Measurements from ENCODE around the gene PARVA.

Gene PARVA

DNA sequence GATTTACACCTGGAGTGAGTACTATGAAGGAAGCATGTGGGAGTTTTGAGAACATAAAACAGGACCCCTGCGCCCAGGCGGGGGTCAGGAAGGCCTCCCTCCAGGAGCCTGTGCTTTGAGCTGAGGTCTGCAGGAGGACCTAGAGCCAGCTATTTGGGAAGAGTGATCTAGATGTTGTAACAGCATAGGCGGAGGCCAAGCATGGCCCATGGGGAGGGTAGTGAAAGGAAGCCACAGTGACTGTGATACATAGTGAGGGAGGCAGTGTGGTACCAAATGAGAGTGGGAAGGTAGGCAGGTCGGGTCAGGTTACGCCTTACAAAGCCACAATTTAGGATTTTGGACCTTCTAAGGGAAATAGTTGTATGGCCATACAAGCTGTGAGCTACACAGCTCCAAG, 147.5 kb downstream of the PARVA start:
- DNase-seq (ENCODE audit: low read depth in 1 of 2, low spot score in 1 of 2) = no peak

DNA sequence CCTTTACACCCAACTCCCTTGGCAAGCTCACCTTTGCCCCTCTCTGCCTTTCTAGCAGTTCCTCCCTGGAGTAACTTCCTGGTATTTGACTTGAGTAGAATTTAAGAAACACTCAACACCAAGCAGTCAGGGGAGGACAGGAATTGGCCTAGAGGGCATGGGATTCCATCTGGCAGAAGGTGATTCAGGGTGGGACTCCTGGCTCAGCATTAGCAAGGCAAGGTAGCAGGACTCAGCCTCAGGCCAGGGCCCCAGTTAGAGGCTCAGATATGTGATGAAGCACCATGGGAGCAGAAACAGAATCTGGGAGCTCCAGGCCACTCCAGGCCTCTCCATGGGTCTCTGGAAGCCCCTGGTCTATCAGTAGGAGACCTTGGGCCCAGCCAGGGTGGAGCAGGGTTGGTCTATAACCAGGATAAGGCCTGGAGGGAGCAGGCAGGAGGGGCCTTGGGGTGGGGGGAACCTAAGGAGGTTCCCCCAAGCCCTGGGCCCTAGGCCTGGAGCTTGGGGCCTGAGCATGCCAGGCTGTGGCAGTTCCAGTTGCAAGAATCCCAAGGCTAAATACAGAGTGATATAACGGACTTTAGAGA, 148.2 kb downstream of the PARVA start:
- no peak for DNase-seq (ENCODE audit: low read depth in 1 of 2, low spot score in 1 of 2)

DNA sequence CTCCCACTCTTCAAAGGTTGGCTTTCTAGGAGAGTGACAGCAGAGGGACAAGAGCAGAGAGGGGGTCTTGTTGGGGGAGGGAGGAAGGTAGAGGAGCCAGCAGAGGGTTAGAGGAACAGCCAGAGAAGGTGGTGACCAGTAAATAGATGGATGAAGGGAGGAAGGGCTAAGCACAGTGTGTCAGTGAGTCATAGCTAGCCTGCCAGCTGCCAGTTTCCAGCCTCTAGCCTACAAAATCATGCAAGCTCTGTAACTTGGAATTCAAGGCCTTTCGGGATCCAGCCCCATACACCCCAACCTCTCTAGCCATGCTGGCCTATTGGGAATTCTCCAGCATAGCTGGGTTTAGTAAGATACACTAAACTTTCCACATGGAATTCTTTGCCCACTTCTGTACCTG, 149.4 kb downstream of the PARVA start:
- DNase-seq (ENCODE audit: low read depth in 1 of 2, low spot score in 1 of 2) = no peak

DNA sequence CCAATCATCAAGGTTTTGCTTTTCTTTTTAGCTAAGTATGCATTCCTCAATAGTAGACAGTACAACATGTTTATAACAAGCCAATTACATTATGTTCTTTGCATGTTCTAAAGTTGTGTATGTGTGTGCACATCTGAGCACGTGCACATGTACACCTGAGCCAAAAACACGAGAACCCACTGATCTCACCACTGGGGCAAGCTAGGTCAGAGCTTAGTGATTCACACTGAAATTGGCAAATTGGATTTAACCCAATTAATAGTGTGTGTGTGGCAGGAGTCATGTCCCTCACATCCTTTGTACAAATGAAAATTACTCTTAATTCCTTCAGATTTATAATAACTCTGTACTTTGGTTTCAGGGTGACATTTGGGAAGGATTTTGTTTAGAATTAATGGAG, 151.1 kb downstream of the PARVA start:
- no peak for DNase-seq (ENCODE audit: low read depth in 1 of 2, low spot score in 1 of 2)

DNA sequence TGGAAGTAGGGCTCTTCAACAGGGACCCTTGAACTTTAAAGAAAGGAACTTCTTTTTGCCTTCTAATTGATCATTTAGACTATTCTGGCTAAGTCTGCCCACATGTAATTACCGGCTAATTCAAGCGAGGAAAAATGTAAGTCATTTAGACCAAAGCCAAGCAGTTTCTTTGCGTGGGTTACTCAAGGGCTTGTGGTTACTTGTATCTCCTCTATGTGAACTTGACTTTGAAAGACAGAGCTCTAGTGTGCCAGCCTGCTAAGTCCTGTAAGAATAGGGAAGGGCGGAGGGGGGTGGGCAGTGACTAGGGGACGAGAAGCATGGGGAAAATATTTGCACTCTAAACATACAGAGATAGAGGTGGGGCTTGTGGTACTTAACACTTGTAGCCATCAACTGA, 151.7 kb downstream of the PARVA start:
- DNase-seq (ENCODE audit: low read depth in 1 of 2, low spot score in 1 of 2) = no peak

DNA sequence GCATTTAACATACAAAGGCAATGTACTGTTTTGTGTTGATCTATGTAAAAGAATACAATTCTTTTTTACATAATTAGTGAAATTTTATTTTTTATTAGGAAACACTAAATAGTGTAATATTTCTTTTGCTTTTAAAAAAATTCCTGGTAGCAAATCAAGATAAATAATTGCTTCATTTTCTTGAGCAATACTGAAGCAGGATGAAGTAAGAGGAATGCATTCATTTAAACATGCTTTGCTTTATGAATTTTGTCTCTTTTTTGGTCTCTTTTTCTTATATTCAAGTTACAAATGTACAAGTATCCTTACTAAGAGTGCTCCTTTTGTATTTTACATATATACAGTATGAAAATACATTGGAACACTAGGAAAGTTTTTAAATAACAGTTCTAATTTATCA, 152.4 kb downstream of the PARVA start:
- no peak for DNase-seq (ENCODE audit: low read depth in 1 of 2, low spot score in 1 of 2)

DNA sequence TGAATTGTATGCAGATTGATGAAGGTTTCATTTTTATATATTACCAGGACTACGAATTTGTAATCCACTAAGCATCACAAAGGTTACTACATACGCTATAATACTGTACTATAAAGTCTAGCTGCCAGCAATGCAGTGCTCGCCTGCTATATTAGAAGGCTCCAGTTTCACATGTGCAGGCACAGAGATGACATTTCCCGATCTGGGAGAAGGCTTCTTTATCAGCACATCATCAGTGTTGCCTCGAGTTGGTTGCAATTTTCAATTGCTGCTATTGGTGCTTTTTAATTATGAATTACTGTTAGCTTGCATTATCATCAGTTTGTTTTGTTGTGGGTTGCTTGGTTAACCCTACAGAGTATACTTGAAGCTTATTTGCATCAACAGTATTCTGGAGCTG, 153.6 kb downstream of the PARVA start:
- DNase-seq (ENCODE audit: low read depth in 1 of 2, low spot score in 1 of 2) = no peak

DNA sequence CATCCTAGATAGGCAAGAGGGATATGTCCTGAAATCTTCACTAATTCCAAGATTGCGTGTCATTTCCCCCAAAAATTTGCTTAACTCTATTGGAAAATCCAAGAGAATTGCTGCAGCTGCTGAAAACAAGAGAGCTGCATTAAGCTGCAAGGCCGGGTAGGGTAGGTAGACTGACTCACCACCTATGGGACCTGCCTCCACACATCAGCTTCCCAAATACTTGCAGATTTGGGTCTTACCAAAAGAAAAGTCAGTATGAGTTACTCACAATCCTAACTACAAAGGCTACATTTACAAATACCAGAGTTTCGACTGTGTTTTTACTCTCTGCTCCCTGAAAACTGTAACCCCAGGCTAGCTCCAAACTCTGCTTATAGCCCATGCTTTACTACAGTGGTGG, 154.3 kb downstream of the PARVA start:
- DNase-seq (ENCODE audit: low read depth in 1 of 2, low spot score in 1 of 2) = no peak

DNA sequence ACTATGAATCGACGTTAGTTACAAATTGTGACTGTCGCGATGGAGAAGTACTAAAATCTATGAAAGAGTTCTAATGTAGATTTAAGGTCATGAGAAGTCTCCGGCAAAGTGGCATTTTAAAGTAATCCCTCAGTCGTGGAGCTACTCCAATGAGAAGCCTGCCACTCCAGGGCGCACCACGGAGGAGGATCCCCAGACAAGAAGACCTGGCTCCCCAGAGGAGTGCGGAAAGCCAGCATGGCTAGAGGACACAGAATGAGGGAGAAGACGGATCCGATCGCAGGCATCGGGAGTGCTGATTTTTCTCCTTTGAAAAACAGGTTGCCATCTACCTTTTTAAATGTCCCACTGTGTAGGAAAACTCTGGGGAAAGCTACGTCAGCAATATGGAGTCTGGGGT, 155.2 kb downstream of the PARVA start:
- no peak for DNase-seq (ENCODE audit: low read depth in 1 of 2, low spot score in 1 of 2)

DNA sequence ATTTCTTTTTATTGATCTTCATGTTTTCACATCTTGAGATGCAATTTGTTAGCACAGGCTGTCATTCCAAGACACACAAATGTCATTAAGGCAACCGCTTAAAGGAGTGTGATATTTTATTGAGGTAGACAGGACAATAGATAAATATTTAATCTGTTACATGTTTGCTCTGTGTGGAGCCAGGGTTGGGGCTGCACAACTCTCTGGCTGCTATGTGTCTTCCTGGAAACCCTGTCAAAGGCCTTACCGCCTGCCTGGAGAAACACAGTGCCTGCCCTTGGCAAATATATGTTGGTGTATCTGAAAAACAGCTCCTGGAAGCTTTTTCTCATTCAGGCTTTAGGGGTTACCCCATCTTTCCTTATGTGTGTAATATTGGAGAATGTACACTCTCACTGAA, 157.2 kb downstream of the PARVA start:
- DNase-seq (ENCODE audit: low read depth in 1 of 2, low spot score in 1 of 2) = no peak

DNA sequence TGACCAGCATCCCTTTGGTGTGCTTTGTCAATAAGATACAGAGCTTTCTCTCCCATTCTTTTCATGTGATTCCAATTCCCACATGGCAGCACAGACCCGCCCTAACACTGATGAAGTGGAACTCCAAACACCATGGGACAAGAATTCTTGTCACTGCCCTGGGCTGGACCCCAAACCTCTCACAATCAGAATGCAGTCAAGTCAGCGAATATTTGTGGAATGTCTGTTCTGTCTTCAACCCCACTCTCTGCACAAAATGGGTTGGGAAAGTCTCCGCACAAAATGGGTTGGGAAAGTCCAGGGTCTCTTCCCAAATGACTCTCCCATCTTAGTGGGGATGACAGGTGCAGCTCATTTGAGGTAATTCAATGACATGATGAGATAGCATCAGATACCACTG, 157.9 kb downstream of the PARVA start:
- DNase-seq (ENCODE audit: low read depth in 1 of 2, low spot score in 1 of 2) = no peak

DNA sequence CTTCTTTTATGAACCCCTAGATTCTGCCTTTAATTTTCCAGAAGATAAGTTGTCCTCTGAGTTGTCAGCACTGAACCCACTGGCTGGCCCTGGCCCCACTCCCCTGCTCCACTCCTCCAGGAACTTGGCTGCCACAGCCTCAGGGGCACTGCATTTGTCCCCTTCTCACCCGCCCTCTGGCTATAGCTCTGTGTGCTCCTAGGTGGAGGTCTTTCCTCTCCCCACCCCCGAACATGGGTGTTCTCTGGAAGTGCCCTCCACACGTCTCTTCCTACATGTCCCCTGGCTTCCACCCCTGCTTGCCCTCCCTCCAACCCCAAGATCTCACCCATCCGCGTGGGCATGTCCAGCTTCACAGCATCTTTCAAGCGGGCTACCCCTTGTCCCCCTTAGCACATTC, 159.2 kb downstream of the PARVA start:
- no peak for DNase-seq (ENCODE audit: low read depth in 1 of 2, low spot score in 1 of 2)

DNA sequence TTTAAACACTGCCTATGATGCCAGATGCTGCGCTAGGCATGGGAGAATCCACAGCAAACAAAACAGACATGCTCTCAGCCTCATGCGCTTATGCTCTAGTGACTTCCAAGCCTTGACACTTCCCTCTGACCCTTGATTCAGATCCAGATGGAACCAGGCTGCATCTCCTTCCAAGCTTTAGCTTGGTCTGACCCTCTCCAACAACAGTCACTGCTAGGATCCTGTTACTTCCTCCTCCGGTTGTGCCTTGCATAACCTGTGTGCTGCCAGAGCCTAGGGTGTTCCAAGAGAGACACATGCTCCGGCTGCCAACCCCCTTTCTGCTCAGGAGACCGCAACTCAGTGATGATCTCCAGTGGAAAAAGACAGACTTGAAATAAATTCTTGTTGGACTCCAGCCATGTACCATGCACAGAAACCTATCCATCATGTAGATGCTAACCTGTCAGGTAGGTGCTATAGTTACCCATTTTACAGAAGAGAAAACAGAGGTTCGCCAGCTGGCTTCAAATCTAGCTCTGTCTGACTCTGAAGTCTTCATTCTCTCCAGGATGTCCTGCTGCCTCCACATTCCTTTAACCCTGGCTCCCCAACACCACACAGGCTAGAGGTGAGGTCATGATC, 160.5 kb downstream of the PARVA start:
- no peak for DNase-seq (ENCODE audit: low read depth in 1 of 2, low spot score in 1 of 2)

DNA sequence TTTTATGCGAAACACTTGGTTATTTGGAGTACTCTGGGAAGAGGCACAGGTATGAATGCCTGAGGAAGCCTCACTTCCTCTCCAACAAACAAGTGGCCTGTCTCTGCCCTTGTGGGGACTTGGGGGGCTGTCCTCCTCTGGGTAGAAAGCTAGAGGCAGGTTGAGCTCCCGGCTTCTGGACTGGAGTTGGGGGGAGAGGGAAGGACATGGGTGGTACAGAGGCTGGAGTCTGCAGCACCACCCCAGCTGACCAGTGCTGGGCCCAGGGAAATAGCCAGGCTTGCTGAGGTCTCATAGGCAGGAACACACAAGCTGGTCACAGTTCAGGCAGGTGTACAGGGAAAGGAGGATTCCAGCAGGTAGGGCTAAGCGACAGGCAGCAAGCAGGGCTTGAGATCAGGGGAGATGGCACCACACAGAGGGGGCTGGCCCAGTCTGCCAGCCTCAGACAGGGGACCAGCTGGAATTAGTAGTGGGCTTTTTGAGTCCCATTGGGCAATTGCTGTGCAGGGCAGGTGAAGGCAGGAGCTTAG, 161.6 kb downstream of the PARVA start:
- no peak for DNase-seq (ENCODE audit: low read depth in 1 of 2, low spot score in 1 of 2)

DNA sequence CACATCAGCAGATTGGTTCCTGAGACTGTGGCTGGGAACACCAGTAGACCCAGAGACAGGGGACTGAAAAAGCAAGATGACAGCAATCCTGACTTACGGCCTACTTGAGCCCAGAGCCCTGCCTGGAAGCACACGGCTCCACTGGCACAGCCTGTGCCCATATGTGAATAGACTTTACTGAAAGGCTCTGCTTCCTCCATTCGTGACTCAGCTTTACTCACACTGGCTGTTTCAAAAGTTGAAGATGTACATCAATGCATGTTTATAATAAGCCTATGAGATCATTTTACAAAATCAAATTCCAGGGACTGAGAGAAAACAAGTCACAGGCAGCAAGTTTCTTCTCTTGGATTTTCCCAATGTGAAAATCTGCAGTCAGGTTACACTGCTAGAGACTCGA, 162.2 kb downstream of the PARVA start:
- DNase-seq (ENCODE audit: low read depth in 1 of 2, low spot score in 1 of 2) = no peak

DNA sequence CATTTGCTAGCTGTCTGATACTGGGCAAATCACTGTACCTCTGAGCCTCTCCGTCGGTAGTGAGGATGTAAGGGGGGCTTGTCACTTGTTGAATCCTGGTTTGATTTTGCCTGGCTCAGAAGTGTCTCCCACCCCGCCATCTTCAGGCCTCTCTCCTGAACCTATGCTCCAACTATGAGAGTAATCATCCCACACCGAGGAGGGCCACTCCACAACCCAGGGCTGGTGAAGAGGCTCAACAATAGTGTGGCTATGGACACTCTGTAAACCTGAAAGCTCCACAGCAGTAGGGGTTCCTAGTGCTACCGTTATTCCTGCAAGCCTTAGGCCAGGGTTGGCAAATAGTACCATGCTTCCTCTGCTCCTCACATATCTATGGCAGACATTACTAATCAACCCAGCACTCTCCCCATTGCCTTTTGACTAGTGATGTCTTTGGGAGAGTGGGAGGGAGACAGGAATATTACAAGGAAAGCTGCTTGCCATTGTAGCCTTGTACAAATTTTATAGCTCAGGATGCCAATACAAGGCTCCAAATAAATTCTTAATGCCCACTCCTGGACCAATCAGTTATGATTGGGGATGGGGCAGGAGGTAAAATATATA, 162.8 kb downstream of the PARVA start:
- no peak for DNase-seq (ENCODE audit: low read depth in 1 of 2, low spot score in 1 of 2)

DNA sequence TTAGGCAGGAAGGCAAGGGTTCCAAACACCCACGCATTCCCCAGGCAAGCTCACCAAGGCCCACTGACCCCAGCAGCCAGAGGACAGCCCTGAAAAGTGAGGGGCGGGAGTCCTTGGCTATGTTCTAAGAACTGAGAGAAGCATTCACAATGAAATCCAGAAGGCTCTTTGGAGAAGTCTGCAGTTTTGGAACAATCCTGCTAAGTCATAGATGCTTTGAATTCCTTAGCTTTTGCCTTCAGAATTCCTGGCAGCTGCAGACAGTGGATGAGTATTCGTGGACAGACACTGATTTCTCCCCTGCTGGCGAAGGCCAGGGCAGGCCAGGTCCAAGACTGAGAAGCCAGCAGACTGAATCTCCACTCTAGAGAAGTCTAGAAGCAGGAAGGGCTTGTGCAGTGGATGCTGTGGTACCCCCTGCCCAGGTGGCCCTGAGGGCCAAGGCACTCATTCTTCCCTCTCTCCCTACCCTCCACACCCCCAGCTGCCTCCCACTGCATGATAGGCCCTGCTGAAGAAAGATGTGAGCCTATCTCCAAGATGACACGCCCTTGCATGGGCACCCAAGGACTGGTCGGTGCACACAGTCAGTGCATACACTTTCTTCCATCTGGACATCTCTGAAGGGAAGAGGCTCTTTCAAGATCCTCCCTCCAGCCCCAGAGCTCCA, 163.7 kb downstream of the PARVA start:
- no peak for DNase-seq (ENCODE audit: low read depth in 1 of 2, low spot score in 1 of 2)

DNA sequence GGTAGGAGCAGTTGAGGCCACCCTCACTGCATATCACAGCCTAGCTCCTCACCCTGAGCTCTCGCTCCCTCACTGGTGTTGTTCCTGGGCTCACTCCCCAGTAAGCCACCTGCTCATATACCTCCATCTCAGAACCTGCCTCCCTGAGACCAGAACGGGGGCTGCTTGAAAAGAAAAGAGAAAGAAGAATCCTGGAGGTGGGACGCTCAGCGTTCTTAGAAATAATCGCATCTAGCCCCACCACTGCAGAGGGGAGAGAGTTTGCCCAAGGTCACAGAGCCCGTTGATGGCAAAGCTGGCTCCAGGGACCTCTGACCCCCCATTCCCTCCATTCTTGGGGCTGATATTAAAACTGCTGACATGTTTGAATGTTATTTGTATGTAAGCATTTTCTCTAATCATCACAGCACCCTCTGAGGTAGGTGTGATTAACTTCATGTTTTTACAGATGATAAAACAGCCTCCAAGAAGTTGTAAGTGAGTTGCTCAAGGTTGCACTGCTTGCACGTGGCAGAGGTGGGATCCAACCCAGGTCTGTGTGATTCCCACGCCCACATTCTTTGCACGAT, 164.3 kb downstream of the PARVA start:
- no peak for DNase-seq (ENCODE audit: low read depth in 1 of 2, low spot score in 1 of 2)

DNA sequence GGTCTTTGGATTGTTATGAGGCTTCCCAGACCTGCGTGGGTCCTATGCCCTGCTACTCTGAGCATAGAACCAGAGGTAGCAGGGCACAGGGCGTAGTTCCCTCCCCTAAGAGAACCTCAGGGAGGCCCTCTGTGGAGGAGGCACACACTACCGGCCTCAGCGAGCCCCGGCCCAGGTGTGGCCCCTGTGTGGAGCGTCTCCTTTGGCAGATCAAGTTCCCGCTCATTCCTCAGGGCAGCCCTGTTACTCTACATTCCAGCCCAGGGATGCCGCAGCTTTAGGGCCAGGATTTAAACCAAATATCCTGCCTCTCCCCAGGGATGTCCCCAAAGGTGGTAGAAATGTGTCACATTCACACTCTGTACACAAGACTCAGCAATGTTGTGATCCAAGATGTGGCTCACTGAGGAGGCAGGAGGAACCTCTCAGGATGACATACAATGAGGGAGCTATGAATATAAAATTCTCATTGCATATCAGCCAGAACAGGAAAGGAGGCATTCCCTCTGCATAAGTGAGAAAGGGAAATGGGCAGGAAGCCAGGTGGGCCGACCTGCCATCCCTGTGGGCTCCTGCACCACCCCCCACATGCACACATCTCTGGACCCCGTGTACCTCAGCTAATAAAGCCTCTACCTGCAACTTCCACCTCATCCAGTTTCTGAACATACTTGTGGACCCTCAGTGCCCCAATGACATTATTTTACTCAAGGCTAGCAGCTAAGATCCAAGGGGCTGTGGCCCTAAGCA, 165.0 kb downstream of the PARVA start:
- no peak for DNase-seq (ENCODE audit: low read depth in 1 of 2, low spot score in 1 of 2)

DNA sequence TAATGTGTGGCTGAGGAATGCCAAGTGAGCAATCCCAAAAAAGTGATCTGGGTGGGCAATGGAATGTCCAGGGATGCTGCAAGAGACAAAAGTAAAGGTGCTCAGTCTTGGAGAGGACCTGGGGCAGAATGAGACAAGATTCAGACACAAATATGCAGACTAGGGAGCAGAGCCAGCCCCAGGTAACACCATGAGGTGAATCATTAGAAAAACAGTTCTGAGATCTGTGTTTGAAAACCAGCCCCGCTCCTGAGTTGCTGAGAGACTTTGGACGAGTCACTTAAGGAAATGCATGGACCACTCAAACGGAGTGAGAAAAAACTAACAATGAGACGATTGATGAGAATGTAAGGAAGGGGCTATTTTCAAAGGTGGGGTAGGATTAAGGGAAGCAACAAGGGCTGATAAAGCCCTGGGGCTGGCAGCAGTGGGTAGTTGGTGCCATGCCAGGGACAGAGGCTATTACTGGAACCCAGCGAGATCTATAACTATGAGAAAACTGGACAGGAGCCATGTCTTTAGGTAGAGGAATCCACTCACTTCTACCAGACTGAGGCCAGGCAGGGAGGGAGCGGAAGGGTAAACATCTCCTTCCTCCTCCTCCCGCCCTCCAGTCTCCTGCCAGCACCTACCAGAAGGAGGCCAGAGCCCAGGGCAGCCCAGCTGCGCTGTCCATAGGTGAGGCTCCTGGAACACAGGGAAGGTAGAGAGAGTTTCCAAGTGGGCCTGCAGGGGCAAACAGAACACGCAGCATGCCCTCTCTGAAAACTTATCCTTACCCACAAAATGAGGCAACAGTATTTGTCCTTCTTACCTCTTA, 166.4 kb downstream of the PARVA start:
- no peak for DNase-seq (ENCODE audit: low read depth in 1 of 2, low spot score in 1 of 2)
